NCI-H82 treated with DMSO at 0.1 percent for 48 hours (cell line): Measurements from ENCODE around the gene LIPT2.
A peak's percentile ranks its signal among the peaks of the same experiment; 100 is the strongest.

Experiments used
- DNase-seq: peaks from one replicate; lab custom pipeline; 2025; ENCODE audit not compliant: unreplicated experiment; lab: John Stamatoyannopoulos, UW

LIPT2 gene

GRCh38 chr11:74466916-74467885, 26.3 kb downstream of the LIPT2 start, which contains the start of gene KCNE3:
KCNE3 (minus strand) TSS chr11:74467549; CDS start chr11:74457563, 9,986 bp downstream.
- no peak for DNase-seq

GRCh38 chr11:74465291-74465708, 28.2 kb downstream of the LIPT2 start:
- no peak for DNase-seq

GRCh38 chr11:74464746-74465145, 28.8 kb downstream of the LIPT2 start:
- DNase-seq = no peak

- DNase-seq = no peak
Observed at GRCh38 chr11:74463216-74463615, 30.3 kb downstream of the LIPT2 start.

- DNase-seq = no peak
Observed at GRCh38 chr11:74462631-74463030, 30.9 kb downstream of the LIPT2 start.

GRCh38 chr11:74462009-74462408, 31.5 kb downstream of the LIPT2 start:
- no peak for DNase-seq

GRCh38 chr11:74460481-74461154, 32.9 kb downstream of the LIPT2 start:
- no peak for DNase-seq

- DNase-seq = no peak
Observed at GRCh38 chr11:74460065-74460464, 33.5 kb downstream of the LIPT2 start.

GRCh38 chr11:74459584-74459983, 33.9 kb downstream of the LIPT2 start:
- no peak for DNase-seq

- DNase-seq = no peak
Observed at GRCh38 chr11:74457356-74457755, 36.2 kb downstream of the LIPT2 start.

GRCh38 chr11:74453373-74453975, 40.0 kb downstream of the LIPT2 start:
- DNase-seq = peak; percentile 12

GRCh38 chr11:74452366-74452765, 41.2 kb downstream of the LIPT2 start:
- DNase-seq = no peak

- no peak for DNase-seq
Observed at GRCh38 chr11:74450318-74450717, 43.2 kb downstream of the LIPT2 start.

- DNase-seq = peak; percentile 61
Observed at GRCh38 chr11:74449369-74449931, 44.1 kb downstream of the LIPT2 start.

GRCh38 chr11:74447720-74448119, 45.8 kb downstream of the LIPT2 start:
- no peak for DNase-seq

GRCh38 chr11:74446532-74446938, 47.0 kb downstream of the LIPT2 start:
- DNase-seq = no peak

GRCh38 chr11:74444173-74444826, 49.2 kb downstream of the LIPT2 start:
- DNase-seq = no peak

GRCh38 chr11:74443071-74443864, 50.3 kb downstream of the LIPT2 start:
- DNase-seq = peak; percentile 21

- DNase-seq = no peak
Observed at GRCh38 chr11:74442636-74443035, 50.9 kb downstream of the LIPT2 start.
